Activated T-helper 17 cell treated with anti-CD3 and anti-CD28 coated beads, Interleukin-2, amount 50 U/mL, for 72 hours (primary cell): Measurements from ENCODE around the gene TACC3. TPM values are rescaled to one million over a fixed set of nuclear protein-coding genes. Genes with fewer than 3 reads are reported as not detected.
A peak's percentile ranks its signal among the peaks of the same experiment; 100 is the strongest.

Experiments
- ATAC-seq: fragments of 150-1000 bp; cut with Tn5 transposase; replicated peaks from 2 replicates; pipeline ENCODE4 v1.10.0; 2021; ENCODE audit warnings: mild to moderate bottlenecking, moderate library complexity
- H3K27ac Mint-ChIP-seq: one replicate; pipeline ENCODE4 v1.8.0; 2022; ENCODE audit warnings: mixed read lengths
- H3K27me3 Mint-ChIP-seq: one replicate; pipeline ENCODE4 v1.8.0; 2022; ENCODE audit warnings: mixed read lengths
- H3K36me3 Mint-ChIP-seq: one replicate; pipeline ENCODE4 v1.8.0; 2022; ENCODE audit warnings: low read depth, mild to moderate bottlenecking, mixed read lengths
- H3K4me1 Mint-ChIP-seq: one replicate; pipeline ENCODE4 v1.8.0; 2022; ENCODE audit warnings: mixed read lengths
- H3K4me3 Mint-ChIP-seq: one replicate; pipeline ENCODE4 v1.8.0; 2022; ENCODE audit warnings: mild to moderate bottlenecking, mixed read lengths
- H3K9me3 Mint-ChIP-seq: one replicate; pipeline ENCODE4 v1.8.0; 2022; ENCODE audit warnings: mixed read lengths
- total RNA-seq, 2 donors: library from RNA; stranded (reverse); gene quantifications; one replicate each; pipeline ENCODE4 v1.2.3, GENCODE V29; 2022

TACC3 gene
- total RNA-seq, 2 donors from 2014 or later, result 151 to 204 TPM

DNA sequence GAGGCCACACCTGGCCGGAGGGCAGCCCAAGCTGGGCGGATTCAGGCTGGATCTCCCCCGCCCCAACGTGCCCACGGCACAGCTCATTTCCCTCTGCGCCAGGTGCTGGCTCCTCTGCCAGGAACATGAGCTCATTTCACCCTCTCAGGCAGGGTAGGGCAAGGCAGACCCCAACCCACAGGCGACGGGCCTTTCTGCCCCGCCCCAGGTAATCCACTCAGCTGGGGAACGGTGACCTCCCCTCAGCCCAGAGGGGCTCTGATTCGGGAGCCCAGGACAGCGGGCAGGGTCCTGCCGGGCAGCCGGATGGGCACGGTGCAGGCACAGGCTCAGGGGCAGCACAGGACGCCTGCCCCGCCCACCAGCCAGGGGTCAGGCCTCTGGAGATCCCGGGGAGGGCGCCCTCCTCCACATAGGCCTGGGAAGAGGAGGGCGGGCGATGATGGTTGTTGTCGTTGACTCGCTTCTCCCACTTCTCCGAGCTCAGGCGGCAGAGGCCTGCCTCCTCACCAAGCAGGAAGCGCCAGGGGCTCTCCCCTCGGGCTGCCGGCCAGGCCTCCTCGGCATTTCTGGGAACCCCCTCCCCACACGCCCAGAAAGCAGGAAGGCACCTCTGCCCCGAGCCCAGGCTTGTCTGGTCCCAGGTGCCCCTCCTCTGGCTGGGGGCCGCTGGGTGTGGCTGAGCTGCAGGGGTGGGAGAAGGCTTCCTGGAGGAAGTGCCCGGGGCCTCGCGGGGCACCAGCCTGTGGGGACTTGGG lies 31.1 kb downstream of the TACC3 start:
- Mint-ChIP-seq H3K4me1 (no peaks in the 10 kb centered on the region), H3K27ac (no peak overlapping the region), H3K4me3 (no peak overlapping the region), H3K36me3 (no peaks in the 10 kb centered on the region), H3K27me3 (no peaks in the 10 kb centered on the region), H3K9me3 (no peaks in the 10 kb centered on the region)
- peak; percentile 78 for ATAC-seq

DNA sequence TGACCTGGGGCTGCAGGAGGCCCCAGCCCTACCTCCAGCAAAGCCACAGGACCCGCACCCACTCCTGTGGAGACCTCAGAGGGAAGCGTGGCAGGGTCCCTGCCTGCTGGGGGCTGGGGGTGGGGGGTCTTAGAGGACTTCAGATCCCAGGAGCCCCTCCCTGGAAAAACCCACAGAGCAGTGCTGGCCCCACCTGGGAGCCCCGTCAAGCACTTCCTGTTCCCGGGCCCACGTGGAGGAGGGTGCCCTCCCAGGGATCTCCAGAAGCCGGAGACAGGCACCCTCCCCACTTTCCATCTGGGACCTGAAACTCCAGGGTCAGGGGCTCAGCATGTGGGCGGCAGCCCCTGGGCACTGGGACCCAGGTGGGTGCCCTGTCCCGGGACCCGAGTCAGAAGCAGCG lies 32.0 kb downstream of the TACC3 start:
- no peak overlapping the region for H3K27ac Mint-ChIP-seq
- ATAC-seq, result no peak
- H3K4me1 Mint-ChIP-seq, result no peaks in the 10 kb centered on the region
- no peak overlapping the region for H3K4me3 Mint-ChIP-seq
- no peaks in the 10 kb centered on the region for H3K27me3 Mint-ChIP-seq
- no peaks in the 10 kb centered on the region for H3K9me3 Mint-ChIP-seq
- H3K36me3 Mint-ChIP-seq, result no peaks in the 10 kb centered on the region

DNA sequence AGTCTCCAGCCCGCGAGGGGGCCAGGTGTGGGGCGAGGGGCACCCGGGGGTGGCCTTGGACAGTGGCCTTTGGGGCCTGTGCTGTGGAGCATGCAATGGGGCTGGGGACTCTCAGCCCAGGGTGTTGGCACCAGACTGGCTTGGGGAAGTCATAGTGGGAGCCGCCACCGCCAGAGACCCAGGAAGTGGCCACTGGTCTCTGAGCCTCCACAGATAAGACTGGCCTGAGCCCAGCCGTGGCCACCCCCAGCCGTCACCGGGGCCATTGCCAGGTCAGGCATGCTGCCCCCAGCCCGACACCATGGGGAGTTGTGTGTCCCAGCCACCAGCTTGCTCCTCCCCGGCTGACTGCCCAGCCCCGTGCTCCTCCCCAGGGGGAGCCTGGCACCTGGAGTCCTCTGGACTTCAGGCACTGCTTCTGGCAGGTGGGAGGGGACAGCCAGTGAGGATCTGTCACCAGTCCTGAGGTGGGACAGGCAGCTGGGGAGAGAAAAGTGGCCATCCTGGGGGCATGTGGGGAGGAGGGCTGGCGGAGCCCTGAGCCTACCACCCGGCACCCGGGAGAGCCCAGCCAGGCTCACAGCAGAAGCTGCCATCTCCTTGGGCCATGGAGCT lies 32.5 kb downstream of the TACC3 start:
- H3K9me3 Mint-ChIP-seq, result no peaks in the 10 kb centered on the region
- H3K36me3 Mint-ChIP-seq, result no peaks in the 10 kb centered on the region
- no peaks in the 10 kb centered on the region for H3K27me3 Mint-ChIP-seq
- ATAC-seq, result no peak
- no peak overlapping the region for H3K4me3 Mint-ChIP-seq
- no peak overlapping the region for H3K27ac Mint-ChIP-seq
- no peaks in the 10 kb centered on the region for H3K4me1 Mint-ChIP-seq

DNA sequence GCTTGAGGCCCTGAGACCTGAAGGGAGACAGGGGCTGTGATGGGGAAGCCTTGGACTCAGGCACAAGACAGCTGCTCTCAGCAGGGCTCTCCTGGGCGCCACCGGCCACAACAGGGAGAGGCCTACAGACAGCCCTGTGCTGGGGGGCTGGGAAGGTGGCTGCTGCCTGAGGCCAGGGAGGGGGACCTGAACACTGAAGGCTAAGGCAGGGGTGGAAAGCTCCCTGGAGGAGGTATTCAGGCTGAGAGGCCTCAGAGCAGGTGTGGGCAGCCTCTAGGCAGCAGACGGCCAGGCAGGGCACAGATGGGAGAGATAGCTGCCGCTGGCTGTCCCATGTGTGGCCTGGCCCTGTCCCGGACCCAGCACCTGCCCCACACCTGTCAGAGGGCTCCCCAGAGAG lies 33.0 kb downstream of the TACC3 start:
- ATAC-seq, result no peak
- no peaks in the 10 kb centered on the region for H3K9me3 Mint-ChIP-seq
- H3K4me3 Mint-ChIP-seq, result no peak overlapping the region
- no peak overlapping the region for H3K27ac Mint-ChIP-seq
- no peaks in the 10 kb centered on the region for H3K27me3 Mint-ChIP-seq
- no peaks in the 10 kb centered on the region for H3K36me3 Mint-ChIP-seq
- no peaks in the 10 kb centered on the region for H3K4me1 Mint-ChIP-seq

DNA sequence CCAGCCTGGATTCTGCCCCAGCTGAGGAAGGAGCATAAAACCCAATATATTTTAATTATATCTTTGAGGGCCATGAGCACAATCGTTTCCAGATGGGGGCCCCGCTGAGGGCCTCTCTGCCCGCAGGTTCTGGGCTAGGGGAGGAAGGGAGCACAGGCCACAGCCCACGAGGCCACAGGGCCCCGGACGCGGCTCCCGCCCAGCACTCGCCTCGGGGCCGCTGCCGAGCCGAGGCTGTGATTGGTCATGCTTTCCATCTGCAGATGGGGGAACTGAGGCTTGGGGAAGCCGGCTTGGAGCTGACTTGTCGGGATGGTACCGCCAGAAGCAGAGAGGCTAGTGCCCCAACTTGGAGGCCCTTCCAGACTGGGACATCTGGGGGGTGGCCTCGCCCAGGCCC lies 34.0 kb downstream of the TACC3 start:
- Mint-ChIP-seq H3K9me3 (no peaks in the 10 kb centered on the region), H3K4me1 (no peaks in the 10 kb centered on the region), H3K27me3 (no peaks in the 10 kb centered on the region), H3K27ac (no peak overlapping the region), H3K36me3 (no peaks in the 10 kb centered on the region), H3K4me3 (no peak overlapping the region)
- no peak for ATAC-seq

DNA sequence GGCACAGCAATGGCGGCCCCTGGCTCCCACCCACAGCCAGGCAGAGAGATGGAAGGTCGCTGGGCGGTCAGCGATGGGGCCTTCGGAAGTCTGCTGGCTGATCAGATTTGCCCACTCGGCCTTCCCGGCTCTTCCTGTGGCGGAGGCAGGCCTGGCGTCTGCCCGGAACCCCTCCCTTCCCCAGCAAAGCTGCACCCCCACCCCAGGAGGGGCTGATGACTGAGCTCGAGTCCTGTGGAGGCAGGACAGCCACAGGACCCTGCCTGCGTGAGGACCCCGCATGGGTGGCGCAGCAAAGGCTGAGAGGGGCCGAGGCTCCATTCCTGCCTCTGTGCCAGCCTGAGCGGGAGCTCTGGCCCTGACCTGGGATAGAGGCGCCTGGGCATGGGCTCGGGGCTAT lies 34.8 kb downstream of the TACC3 start:
- Mint-ChIP-seq H3K4me3 (no peak overlapping the region), H3K4me1 (no peaks in the 10 kb centered on the region), H3K27me3 (no peaks in the 10 kb centered on the region), H3K27ac (no peak overlapping the region), H3K36me3 (no peaks in the 10 kb centered on the region), H3K9me3 (no peaks in the 10 kb centered on the region)
- ATAC-seq, result no peak

DNA sequence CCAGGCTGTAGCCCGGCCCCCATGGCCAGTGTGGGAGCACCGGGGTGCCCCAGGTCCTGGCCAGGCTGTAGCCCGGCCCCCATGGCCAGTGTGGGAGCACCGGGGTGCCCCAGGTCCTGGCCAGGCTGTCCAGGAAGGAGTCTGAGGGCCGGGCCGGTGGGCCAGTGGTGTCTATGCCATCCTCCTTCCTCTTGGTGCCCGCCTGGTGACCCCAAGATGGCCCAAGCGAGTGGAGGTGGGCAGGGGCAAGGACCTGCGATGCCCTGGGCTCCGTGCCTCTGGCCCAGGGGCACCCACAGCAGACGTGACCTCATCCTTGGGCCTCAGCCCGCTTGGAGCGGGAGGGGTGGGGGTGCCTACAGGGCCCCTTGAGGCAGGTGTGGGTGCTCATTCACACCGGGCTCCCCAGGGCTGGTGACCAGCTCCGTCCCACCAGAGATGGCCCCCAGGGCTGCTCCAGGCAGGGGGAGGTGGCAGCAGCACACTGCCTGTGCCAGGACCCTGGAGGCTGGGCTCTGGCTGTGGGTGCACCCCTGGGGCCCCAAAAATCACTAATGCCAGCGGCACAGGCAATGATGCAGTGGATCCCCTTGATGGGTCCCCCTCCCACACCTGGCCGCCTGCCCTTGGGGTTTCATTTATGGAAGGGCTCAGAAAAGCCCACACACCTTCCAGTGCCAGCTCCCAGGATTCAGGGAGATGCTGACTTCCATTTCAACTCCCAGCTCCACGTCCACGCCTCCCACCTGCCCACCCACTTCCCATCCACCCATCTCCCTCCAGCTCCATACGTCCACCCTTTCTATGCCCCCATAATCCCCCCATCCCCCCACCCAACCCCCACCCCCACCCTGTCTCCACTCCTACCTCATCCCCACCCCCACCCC lies 35.8 kb downstream of the TACC3 start:
- no peak for ATAC-seq
- Mint-ChIP-seq H3K27ac (no peak overlapping the region), H3K4me3 (no peak overlapping the region), H3K36me3 (no peaks in the 10 kb centered on the region), H3K9me3 (no peaks in the 10 kb centered on the region), H3K4me1 (no peaks in the 10 kb centered on the region), H3K27me3 (no peaks in the 10 kb centered on the region)

DNA sequence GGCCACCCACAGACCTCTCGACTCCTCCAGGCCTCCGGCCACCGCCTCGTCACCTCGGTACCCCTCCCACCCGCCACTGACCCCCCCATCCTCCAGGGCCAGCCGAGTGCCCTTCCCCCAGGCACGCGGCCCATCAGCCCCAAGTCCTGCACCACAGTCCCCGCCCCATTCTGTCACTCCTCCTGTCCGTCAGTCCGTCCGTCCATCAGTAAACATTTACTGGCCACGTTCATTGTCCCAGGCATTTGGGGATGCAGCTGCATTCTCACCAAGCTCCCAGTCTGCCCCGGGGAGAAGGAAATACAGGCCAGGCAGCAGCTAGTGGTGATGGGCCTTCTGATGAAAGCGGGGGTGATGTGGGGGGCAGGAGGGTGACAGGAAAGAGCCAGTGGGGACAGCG lies 36.5 kb downstream of the TACC3 start:
- Mint-ChIP-seq H3K27me3 (no peaks in the 10 kb centered on the region), H3K9me3 (no peaks in the 10 kb centered on the region), H3K4me3 (no peak overlapping the region), H3K4me1 (no peaks in the 10 kb centered on the region), H3K27ac (no peak overlapping the region), H3K36me3 (no peaks in the 10 kb centered on the region)
- no peak for ATAC-seq

DNA sequence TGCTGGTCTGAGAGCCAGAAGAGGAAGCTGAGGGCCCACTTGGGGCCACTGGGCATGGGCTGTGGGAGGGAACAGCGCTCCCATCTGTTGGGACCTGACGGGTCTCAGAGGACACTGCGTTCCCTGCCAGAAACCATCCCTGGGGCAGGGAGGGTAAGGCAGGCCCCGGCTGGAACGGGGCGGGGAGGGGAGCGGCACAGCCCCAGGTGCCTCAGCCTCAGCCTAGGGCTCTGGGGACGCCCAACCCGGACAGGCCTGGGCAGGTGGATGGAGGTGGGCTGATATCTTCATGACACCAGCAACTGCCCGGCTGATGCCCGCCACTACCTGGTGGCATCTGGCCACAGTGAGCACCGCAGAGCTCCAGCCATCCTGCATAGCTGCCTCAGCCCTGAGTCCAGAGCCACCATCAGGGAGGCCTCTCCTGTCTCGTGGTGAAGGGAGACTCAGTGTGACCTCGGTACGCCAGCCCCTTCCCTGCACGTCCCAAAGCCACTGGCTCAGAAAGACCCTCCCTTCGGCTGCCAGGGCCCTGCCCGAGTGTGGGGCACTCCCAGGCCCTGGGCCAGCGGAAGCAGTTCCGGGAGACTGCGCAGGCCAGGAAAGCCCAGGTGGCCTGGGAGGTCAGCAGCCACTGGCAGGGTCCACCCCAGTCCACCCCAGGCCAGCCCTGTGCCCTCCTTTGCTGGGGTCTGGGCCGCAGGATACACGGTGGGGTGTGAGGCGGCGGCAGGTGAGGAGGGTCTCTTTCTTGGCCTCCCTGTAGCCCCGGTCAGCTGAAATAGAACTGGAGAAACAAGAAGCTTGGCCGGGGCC lies 37.2 kb downstream of the TACC3 start:
- no peaks in the 10 kb centered on the region for H3K27me3 Mint-ChIP-seq
- H3K4me3 Mint-ChIP-seq, result no peak overlapping the region
- ATAC-seq, result no peak
- H3K4me1 Mint-ChIP-seq, result no peaks in the 10 kb centered on the region
- no peak overlapping the region for H3K27ac Mint-ChIP-seq
- no peaks in the 10 kb centered on the region for H3K36me3 Mint-ChIP-seq
- H3K9me3 Mint-ChIP-seq, result no peaks in the 10 kb centered on the region

DNA sequence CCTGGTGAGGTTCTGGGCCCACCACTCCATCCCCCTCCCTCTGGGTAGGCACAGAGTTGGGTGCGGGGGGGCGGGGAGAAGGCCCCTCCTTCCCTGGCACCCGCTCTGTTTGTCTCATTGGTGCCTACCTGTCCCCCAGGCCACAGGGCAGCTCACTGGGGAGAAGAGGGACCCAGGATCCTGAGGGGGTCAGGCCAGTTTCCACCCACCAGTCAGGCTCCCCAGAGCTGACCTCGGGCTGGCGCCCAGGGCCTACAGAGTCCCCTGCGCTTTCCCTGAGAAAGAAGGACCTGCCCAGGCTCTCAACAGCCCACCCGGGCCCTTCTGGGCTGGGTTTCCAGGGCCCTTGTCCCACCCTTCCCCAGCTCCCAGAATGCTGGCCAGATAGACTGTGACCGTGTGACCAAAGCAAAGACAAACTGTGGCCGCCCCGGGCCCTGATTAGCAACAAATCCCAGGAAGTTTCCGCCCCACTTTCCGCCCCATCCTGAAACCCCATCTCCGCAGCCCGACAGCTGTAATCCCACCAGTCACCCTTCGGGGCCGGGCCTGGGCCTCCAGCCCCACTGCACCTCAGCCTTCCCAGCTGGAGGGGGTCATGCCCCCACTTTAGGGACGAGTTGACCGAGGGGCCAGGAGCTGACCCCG lies 38.0 kb downstream of the TACC3 start:
- Mint-ChIP-seq H3K27me3 (no peaks in the 10 kb centered on the region), H3K4me1 (no peaks in the 10 kb centered on the region), H3K27ac (no peak overlapping the region), H3K4me3 (no peak overlapping the region), H3K9me3 (no peaks in the 10 kb centered on the region), H3K36me3 (no peaks in the 10 kb centered on the region)
- ATAC-seq, result no peak

DNA sequence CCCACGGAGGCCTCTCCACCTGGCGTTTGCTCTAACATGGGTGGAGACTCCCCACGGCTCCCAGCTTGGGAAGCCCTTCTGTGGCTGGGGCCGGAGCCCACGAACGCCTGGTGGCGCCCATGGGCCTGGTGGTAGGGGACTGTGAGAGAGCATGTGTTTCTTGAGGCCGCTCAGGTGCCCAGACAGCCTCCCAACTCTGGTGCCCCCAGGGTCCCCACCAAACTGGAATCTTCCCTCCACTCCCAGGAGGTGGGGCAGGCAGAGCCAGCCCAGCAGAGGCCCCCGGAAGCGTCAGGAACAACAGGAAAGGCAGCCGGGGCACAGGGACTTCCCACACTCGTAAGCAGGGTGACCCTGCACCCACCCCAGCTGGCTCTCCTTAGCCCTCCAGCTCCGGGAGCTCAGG lies 38.5 kb downstream of the TACC3 start:
- no peak for ATAC-seq
- Mint-ChIP-seq H3K9me3 (no peaks in the 10 kb centered on the region), H3K4me3 (no peak overlapping the region), H3K4me1 (no peaks in the 10 kb centered on the region), H3K27ac (no peak overlapping the region), H3K27me3 (peaks cover 1% of the 10 kb centered on the region), H3K36me3 (no peaks in the 10 kb centered on the region)

DNA sequence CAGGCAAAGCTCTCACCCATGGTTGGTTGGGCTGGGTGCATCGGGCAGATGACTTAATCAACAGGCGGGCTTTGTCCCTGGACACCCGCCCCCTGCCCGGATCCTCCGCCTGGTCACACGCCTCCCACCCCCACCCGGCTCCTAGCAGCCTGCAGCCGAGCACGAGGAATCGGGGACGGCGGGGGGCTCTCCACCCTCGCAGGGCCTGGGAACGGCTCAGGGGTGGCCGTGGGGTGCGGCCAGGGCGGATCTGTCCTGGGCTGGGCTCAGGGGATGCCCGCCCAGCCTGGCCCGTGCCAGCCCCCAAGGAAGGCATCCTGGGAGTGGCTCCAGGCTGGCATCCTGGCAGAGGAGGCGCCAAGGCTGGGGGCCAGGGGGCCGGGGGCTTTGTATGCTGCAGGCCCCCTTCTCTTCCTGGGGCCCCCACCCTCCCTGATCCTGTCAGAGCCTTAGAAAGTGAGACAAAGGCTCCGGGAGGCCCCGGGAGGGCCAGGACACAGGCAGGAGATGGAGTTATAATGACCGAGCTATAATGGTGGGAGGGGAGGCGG lies 39.3 kb downstream of the TACC3 start:
- Mint-ChIP-seq H3K27ac (no peak overlapping the region), H3K9me3 (no peaks in the 10 kb centered on the region), H3K36me3 (no peaks in the 10 kb centered on the region), H3K27me3 (peaks cover 5% of the 10 kb centered on the region), H3K4me3 (no peak overlapping the region), H3K4me1 (no peaks in the 10 kb centered on the region)
- no peak for ATAC-seq

DNA sequence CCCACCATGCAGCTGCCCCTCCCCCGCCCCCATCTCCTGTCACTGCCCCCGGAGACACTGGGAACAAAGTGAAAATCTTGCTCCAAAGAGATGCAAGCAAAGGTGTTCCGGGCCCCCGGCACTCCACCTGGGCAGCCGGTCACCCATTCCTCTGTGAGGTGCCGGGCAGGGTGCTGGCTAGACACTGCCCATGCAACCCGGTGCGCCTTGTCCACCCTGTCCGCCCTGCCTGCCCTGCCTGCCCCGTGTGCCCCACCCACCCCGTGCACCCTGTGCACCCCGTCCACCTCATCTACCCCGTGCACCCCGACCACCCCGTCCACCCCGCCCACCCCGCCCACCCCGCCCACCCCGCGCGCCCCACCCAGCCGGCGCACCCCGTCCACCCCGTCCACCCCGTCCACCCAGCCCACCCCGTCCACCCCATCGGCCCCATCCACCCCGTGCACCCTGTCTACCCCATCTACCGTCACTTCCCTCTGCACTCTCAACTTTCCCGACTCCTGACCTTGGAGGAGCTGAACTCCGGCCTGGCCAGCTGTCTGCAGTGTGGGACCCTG lies 39.9 kb downstream of the TACC3 start:
- H3K27ac Mint-ChIP-seq, result no peak overlapping the region
- no peak for ATAC-seq
- no peaks in the 10 kb centered on the region for H3K9me3 Mint-ChIP-seq
- H3K4me1 Mint-ChIP-seq, result no peaks in the 10 kb centered on the region
- no peaks in the 10 kb centered on the region for H3K36me3 Mint-ChIP-seq
- H3K27me3 Mint-ChIP-seq, result peaks cover 6% of the 10 kb centered on the region
- no peak overlapping the region for H3K4me3 Mint-ChIP-seq
